Retinal pigment epithelial cell (primary cell): ENCODE measurements around the gene FAM13A.

ENCODE experiments used
- DNase-seq: peaks from one replicate; pipeline ENCODE4 v3.0.0-alpha.2; 2010; ENCODE audit warnings: low read depth
- H3K4me3 ChIP-seq: 2 replicates; pipeline ENCODE4 v1.5.1; 2011; ENCODE audit warnings: mild to moderate bottlenecking, low read length, control low read depth, moderate library complexity
- CTCF ChIP-seq: conservative IDR thresholded peaks from 2 replicates; pipeline ENCODE4 v1.5.1; 2011; ENCODE audit warnings: low read depth, low read length, control low read depth, inconsistent platforms

Gene FAM13A

GRCh38 chr4:88962396-88962795 lies 94.6 kb downstream of the FAM13A start:
- no peak for TF ChIP-seq CTCF
- no peak for DNase-seq
- no peak overlapping the region for H3K4me3 ChIP-seq

GRCh38 chr4:88960576-88960975 lies 96.4 kb downstream of the FAM13A start:
- no peak for TF ChIP-seq CTCF
- H3K4me3 ChIP-seq = no peak overlapping the region

GRCh38 chr4:88958080-88958479 lies 98.9 kb downstream of the FAM13A start:
- DNase-seq = no peak

More at GRCh38 chr4:88960576-88960975, 96.4 kb downstream of the FAM13A start:
- DNase-seq = no peak

GRCh38 chr4:88957570-88957969 lies 99.4 kb downstream of the FAM13A start:
- DNase-seq = no peak
- TF ChIP-seq CTCF = no peak
- H3K4me3 ChIP-seq = no peak overlapping the region

More at GRCh38 chr4:88958080-88958479, 98.9 kb downstream of the FAM13A start:
- TF ChIP-seq CTCF = no peak
- H3K4me3 ChIP-seq = no peak overlapping the region

- no peak overlapping the region for H3K4me3 ChIP-seq
- DNase-seq = no peak
Observed at GRCh38 chr4:88955580-88956380, 101.2 kb downstream of the FAM13A start.

GRCh38 chr4:88953400-88953799 lies 103.6 kb downstream of the FAM13A start:
- no peak for TF ChIP-seq CTCF
- H3K4me3 ChIP-seq = no peak overlapping the region
- no peak for DNase-seq

More at GRCh38 chr4:88955580-88956380, 101.2 kb downstream of the FAM13A start:
- no peak for TF ChIP-seq CTCF

- H3K4me3 ChIP-seq = no peak overlapping the region
- no peak for TF ChIP-seq CTCF
- no peak for DNase-seq
Observed at GRCh38 chr4:88952081-88952480, 104.9 kb downstream of the FAM13A start.
